CD4-positive, alpha-beta T cell (primary cell): ENCODE measurements around the gene PPP1R9A. TPM values are rescaled to one million over a fixed set of nuclear protein-coding genes. Genes with fewer than 3 reads are reported as not detected.

ENCODE experiments used
- ATAC-seq: fragments of 200-7000 bp; cut with Tn5 transposase; one replicate; pipeline ENCODE4 v1.10.0; 2022; ENCODE audit warnings: mild to moderate bottlenecking; ENCODE audit not compliant: poor library complexity
- CTCF ChIA-PET: fragments of 350-600 bp; sonication (Branson Sonifier 250); formaldehyde crosslinking; loops from one replicate; lab custom pipeline; 2021; ENCODE audit warnings: antibody characterized with exemption, inconsistent platforms; lab: Charles Lee
- POLR2A ChIA-PET: fragments of 350-600 bp; sonication (Branson Sonifier 250); formaldehyde crosslinking; loops from one replicate; lab custom pipeline; 2021; ENCODE audit warnings: antibody characterized with exemption, inconsistent platforms; lab: Charles Lee
- DNase-seq, 14 experiments: peaks; one replicate each; pipeline ENCODE4 v3.0.0-alpha.2; 2013 to 2020; ENCODE audit warnings: mixed read lengths in 2 of 14
- H3K27ac ChIP-seq, 2 donors: one replicate each; pipeline versions ENCODE4 v1.5.1 to v1.7.0; 2013; ENCODE audit warnings: low read length in 2 of 2, low read depth in 1 of 2, mild to moderate bottlenecking in 1 of 2
- H3K27me3 ChIP-seq, 2 experiments: 1 replicate in 1 of 2; 2 replicates in 1 of 2; pipeline versions ENCODE4 v1.6.1 to v1.7.0; 2013; ENCODE audit warnings: low read length in 2 of 2, control low read depth in 1 of 2, mild to moderate bottlenecking in 1 of 2, moderate library complexity in 1 of 2; ENCODE audit not compliant: insufficient read depth in 2 of 2, control insufficient read depth in 1 of 2
- H3K36me3 ChIP-seq: one replicate; pipeline ENCODE4 v1.6.1; 2013; ENCODE audit warnings: low read length, control low read depth; ENCODE audit not compliant: insufficient read depth
- H3K4me1 ChIP-seq: one replicate; pipeline ENCODE4 v1.6.1; 2013; ENCODE audit warnings: low read length, control low read depth; ENCODE audit not compliant: insufficient read depth
- H3K4me3 ChIP-seq: one replicate; pipeline ENCODE4 v1.5.1; 2013; ENCODE audit warnings: mild to moderate bottlenecking, low read length, moderate library complexity
- H3K9me3 ChIP-seq, 2 experiments: 1 replicate in 1 of 2; 2 replicates in 1 of 2; pipeline versions ENCODE4 v1.6.1 to v1.7.0; 2013; ENCODE audit warnings: low read length in 2 of 2, mild to moderate bottlenecking in 2 of 2, control low read depth in 1 of 2, moderate library complexity in 1 of 2; ENCODE audit not compliant: control insufficient read depth in 1 of 2, insufficient read depth in 1 of 2
- H3K27ac Mint-ChIP-seq: one replicate; pipeline ENCODE4 v1.8.0; 2020; ENCODE audit warnings: mixed read lengths
- H3K27me3 Mint-ChIP-seq: one replicate; pipeline ENCODE4 v1.8.0; 2021; ENCODE audit warnings: mixed read lengths
- H3K36me3 Mint-ChIP-seq: one replicate; pipeline ENCODE4 v1.8.0; 2021; ENCODE audit warnings: low read depth, mixed read lengths
- H3K4me1 Mint-ChIP-seq: one replicate; pipeline ENCODE4 v1.8.0; 2021; ENCODE audit warnings: low read depth, mixed read lengths
- H3K4me3 Mint-ChIP-seq: one replicate; pipeline ENCODE4 v1.8.0; 2020; ENCODE audit warnings: mild to moderate bottlenecking, mixed read lengths
- H3K9me3 Mint-ChIP-seq: one replicate; pipeline ENCODE4 v1.8.0; 2020; ENCODE audit warnings: mixed read lengths
- intact Hi-C, 2 experiments: fragments of 100-400 bp; cut with DNase I in 1 of 2; cut with micrococcal nuclease in 1 of 2; formaldehyde crosslinking; loops; one replicate each; pipeline versions ENCODE4 v1.15.1 to v1.9.0; 2023 to 2025; cut with DNase I, micrococcal nuclease
- total RNA-seq, 174 experiments: library from RNA in 2 of 174; stranded (reverse) in 2 of 174; gene quantifications; one replicate each; pipeline ENCODE4 v1.2.3 and lab custom pipeline; 2021 to 2026
- TF ChIP-seq, protein P1 (sequence below): fragments of 200-600 bp; IDR thresholded peaks from one replicate; pipeline ENCODE4 v1.8.0; 2022; ENCODE audit warnings: antibody characterized with exemption, mild to moderate bottlenecking

PPP1R9A gene
- total RNA-seq, 2 experiments from 2014 or later: not detected

DNA sequence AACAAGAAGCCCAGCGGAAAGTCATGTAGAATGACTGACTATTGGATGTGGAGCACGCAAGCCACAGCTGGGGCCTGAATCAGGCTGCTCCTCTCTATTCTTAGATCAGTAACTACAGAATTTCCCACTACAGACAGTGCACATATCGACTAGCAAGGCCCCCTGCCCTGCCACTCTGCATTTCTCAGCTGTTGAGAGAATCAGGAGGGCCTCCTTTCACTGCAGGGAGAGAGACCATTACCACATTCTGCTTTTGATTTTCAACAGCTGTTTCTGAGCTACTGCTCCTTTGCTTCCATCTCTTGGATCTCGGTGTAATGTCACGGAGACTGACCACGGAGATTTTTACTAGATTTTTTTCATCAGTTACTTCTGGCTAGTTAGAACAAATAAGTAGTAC lies 343.2 kb downstream of the PPP1R9A start:
- Mint-ChIP-seq H3K4me1 (no peaks in the 10 kb centered on the region), H3K9me3 (no peaks in the 10 kb centered on the region), H3K4me3 (no peak overlapping the region), H3K36me3 (no peaks in the 10 kb centered on the region), H3K27ac (no peak overlapping the region), H3K27me3 (no peaks in the 10 kb centered on the region)
- H3K36me3 ChIP-seq: no peaks in the 10 kb centered on the region
- ATAC-seq (no peak), DNase-seq (no peak)
- intact Hi-C loops: no loop called here
- POLR2A ChIA-PET: no interaction called here
- no peaks in the 10 kb centered on the region for H3K27me3 ChIP-seq
- H3K9me3 ChIP-seq: no peaks in the 10 kb centered on the region
- H3K4me3 ChIP-seq: no peak overlapping the region
- CTCF ChIA-PET: interaction anchor here (0.9 kb wide), 1 partner anchor 11 kb away, joined by 3 read pairs; no protein-coding TSS in a partner anchor
- no peaks in the 10 kb centered on the region for H3K4me1 ChIP-seq
- no peak overlapping the region for H3K27ac ChIP-seq
- TF ChIP-seq, protein P1, sequence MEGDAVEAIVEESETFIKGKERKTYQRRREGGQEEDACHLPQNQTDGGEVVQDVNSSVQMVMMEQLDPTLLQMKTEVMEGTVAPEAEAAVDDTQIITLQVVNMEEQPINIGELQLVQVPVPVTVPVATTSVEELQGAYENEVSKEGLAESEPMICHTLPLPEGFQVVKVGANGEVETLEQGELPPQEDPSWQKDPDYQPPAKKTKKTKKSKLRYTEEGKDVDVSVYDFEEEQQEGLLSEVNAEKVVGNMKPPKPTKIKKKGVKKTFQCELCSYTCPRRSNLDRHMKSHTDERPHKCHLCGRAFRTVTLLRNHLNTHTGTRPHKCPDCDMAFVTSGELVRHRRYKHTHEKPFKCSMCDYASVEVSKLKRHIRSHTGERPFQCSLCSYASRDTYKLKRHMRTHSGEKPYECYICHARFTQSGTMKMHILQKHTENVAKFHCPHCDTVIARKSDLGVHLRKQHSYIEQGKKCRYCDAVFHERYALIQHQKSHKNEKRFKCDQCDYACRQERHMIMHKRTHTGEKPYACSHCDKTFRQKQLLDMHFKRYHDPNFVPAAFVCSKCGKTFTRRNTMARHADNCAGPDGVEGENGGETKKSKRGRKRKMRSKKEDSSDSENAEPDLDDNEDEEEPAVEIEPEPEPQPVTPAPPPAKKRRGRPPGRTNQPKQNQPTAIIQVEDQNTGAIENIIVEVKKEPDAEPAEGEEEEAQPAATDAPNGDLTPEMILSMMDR: no peak

GRCh38 chr7:95251966-95252365 lies 344.6 kb downstream of the PPP1R9A start:
- Mint-ChIP-seq H3K4me1 (no peaks in the 10 kb centered on the region), H3K4me3 (no peak overlapping the region), H3K36me3 (no peaks in the 10 kb centered on the region), H3K27ac (no peak overlapping the region), H3K9me3 (no peaks in the 10 kb centered on the region), H3K27me3 (no peaks in the 10 kb centered on the region)
- POLR2A ChIA-PET: no interaction called here
- H3K9me3 ChIP-seq: no peaks in the 10 kb centered on the region
- no peak for ATAC-seq
- intact Hi-C loops: no loop called here
- CTCF ChIA-PET: no interaction called here
- DNase-seq: no peak
- H3K4me1 ChIP-seq: no peaks in the 10 kb centered on the region
- no peaks in the 10 kb centered on the region for H3K36me3 ChIP-seq
- H3K27ac ChIP-seq: no peak overlapping the region
- no peaks in the 10 kb centered on the region for H3K27me3 ChIP-seq
- H3K4me3 ChIP-seq: no peak overlapping the region
- TF ChIP-seq, protein P1: no peak

GRCh38 chr7:95253986-95254385 lies 346.6 kb downstream of the PPP1R9A start:
- H3K36me3 ChIP-seq: no peaks in the 10 kb centered on the region
- no peaks in the 10 kb centered on the region for H3K27me3 Mint-ChIP-seq
- H3K9me3 ChIP-seq: no peaks in the 10 kb centered on the region
- no peaks in the 10 kb centered on the region for H3K9me3 Mint-ChIP-seq
- no peaks in the 10 kb centered on the region for H3K27me3 ChIP-seq
- H3K4me1 ChIP-seq: no peaks in the 10 kb centered on the region
- no peak overlapping the region for H3K27ac Mint-ChIP-seq
- ATAC-seq (no peak), DNase-seq (no peak)
- TF ChIP-seq, protein P1: no peak
- intact Hi-C loops: no loop called here
- H3K36me3 Mint-ChIP-seq: no peaks in the 10 kb centered on the region
- no peaks in the 10 kb centered on the region for H3K4me1 Mint-ChIP-seq
- ChIA-PET POLR2A (no interaction called here), CTCF (no interaction called here)
- H3K4me3 ChIP-seq: no peak overlapping the region
- H3K27ac ChIP-seq: no peak overlapping the region
- no peak overlapping the region for H3K4me3 Mint-ChIP-seq
